IMR-90 (cell line): Measurements from ENCODE around the gene VPS25. TPM values are rescaled to one million over a fixed set of nuclear protein-coding genes. Genes with fewer than 3 reads are reported as not detected.

ENCODE experiments used
- ATAC-seq: fragments of 200-7000 bp; cut with Tn5 transposase; 2 replicates; pipeline ENCODE4 v1.9.1; 2020; ENCODE audit warnings: low read depth, mild to moderate bottlenecking, moderate library complexity
- BruUV-seq: library from RNA; stranded (reverse); fragments of 400-500 nt; replicated peaks from 2 replicates; lab custom pipeline; 2021; lab: Mats Ljungman, UMichigan
- CTCF ChIA-PET: fragments of 300-600 bp; formaldehyde crosslinking; extraction: SDS; loops from one replicate; lab custom pipeline; 2021; ENCODE audit warnings: antibody characterized with exemption; lab: Yijun Ruan, JAX
- POLR2A ChIA-PET: fragments of 300-600 bp; sonication (Branson Sonifier 250); formaldehyde crosslinking; loops from one replicate; lab custom pipeline; 2022; ENCODE audit warnings: antibody characterized with exemption; ENCODE audit not compliant: unreplicated experiment; lab: Charles Lee
- DNase-seq: peaks from one replicate; pipeline ENCODE4 v3.0.0; 2013
- H2AFZ ChIP-seq: replicated peaks from 2 replicates; pipeline ENCODE3; 2013; ENCODE audit warnings: low read length, mild to moderate bottlenecking; ENCODE audit not compliant: poor library complexity
- H2AK5ac ChIP-seq: 2 replicates; pipeline ENCODE4 v1.6.1; 2013; ENCODE audit warnings: low read depth, low read length, inconsistent platforms
- H2AK9ac ChIP-seq: replicated peaks from 2 replicates; pipeline ENCODE3; 2013; ENCODE audit warnings: mild to moderate bottlenecking, low read depth, low read length, moderate library complexity; ENCODE audit not compliant: poor library complexity
- H2BK120ac ChIP-seq: 2 replicates; pipeline ENCODE4 v1.6.1; 2013; ENCODE audit warnings: low read depth, low read length, inconsistent platforms
- H2BK15ac ChIP-seq: 3 replicates; pipeline ENCODE4 v1.6.1; 2013; ENCODE audit warnings: low read depth, low read length, inconsistent platforms
- H2BK20ac ChIP-seq: 2 replicates; pipeline ENCODE4 v1.6.1; 2013; ENCODE audit warnings: low read depth, mild to moderate bottlenecking, inconsistent platforms, low read length, moderate library complexity
- H2BK5ac ChIP-seq: 2 replicates; pipeline ENCODE4 v1.6.1; 2013; ENCODE audit warnings: mild to moderate bottlenecking, low read depth, low read length, inconsistent platforms; ENCODE audit not compliant: poor library complexity, severe bottlenecking
- H3K14ac ChIP-seq: replicated peaks from 2 replicates; pipeline ENCODE4 v1.6.1; 2013; ENCODE audit warnings: low read depth, low read length, inconsistent platforms
- H3K18ac ChIP-seq: 2 replicates; pipeline ENCODE4 v1.6.1; 2013; ENCODE audit warnings: low read depth, low read length, control low read depth
- H3K23ac ChIP-seq: 2 replicates; pipeline ENCODE4 v1.6.1; 2013; ENCODE audit warnings: low read depth, low read length, inconsistent platforms
- H3K27ac ChIP-seq: 2 replicates; pipeline ENCODE4 v1.5.1; 2013; ENCODE audit warnings: mild to moderate bottlenecking, control low read depth, low read length; ENCODE audit not compliant: insufficient read depth
- H3K27me3 ChIP-seq: 2 replicates; pipeline ENCODE4 v1.6.1; 2013; ENCODE audit warnings: low read length; ENCODE audit not compliant: control insufficient read depth, insufficient read depth
- H3K36me3 ChIP-seq: 2 replicates; pipeline ENCODE4 v1.6.1; 2013; ENCODE audit warnings: low read length, mixed read lengths; ENCODE audit not compliant: control insufficient read depth, insufficient read depth
- H3K4ac ChIP-seq: 2 replicates; pipeline ENCODE4 v1.6.1; 2013; ENCODE audit warnings: low read depth, low read length, inconsistent platforms
- H3K4me1 ChIP-seq: 2 replicates; pipeline ENCODE4 v1.6.1; 2013; ENCODE audit warnings: low read length, mixed read lengths; ENCODE audit not compliant: control insufficient read depth, insufficient read depth
- H3K4me2 ChIP-seq: 2 replicates; pipeline ENCODE4 v1.6.1; 2013; ENCODE audit warnings: low read depth, mild to moderate bottlenecking, control low read depth, low read length, moderate library complexity
- H3K4me3 ChIP-seq: 2 replicates; pipeline ENCODE4 v1.5.1; 2013; ENCODE audit warnings: low read depth, mild to moderate bottlenecking, control low read depth, low read length, moderate library complexity; ENCODE audit not compliant: insufficient read depth
- H3K56ac ChIP-seq: 2 replicates; pipeline ENCODE4 v1.6.1; 2013; ENCODE audit warnings: low read length, inconsistent platforms; ENCODE audit not compliant: insufficient read depth; ENCODE audit errors: extremely low read depth
- H3K79me1 ChIP-seq, 2 experiments: 2 replicates each; pipeline ENCODE4 v1.6.1; 2013; ENCODE audit warnings: low read length in 2 of 2, inconsistent platforms in 1 of 2, low read depth in 1 of 2
- H3K9ac ChIP-seq: 2 replicates; pipeline ENCODE4 v1.6.1; 2013; ENCODE audit warnings: low read depth, low read length, control low read depth
- H3K9me1 ChIP-seq: 2 replicates; pipeline ENCODE4 v1.6.1; 2013; ENCODE audit warnings: low read length, inconsistent platforms; ENCODE audit not compliant: insufficient read depth
- H3K9me3 ChIP-seq: 2 replicates; pipeline ENCODE4 v1.6.1; 2013; ENCODE audit warnings: low read length; ENCODE audit not compliant: control insufficient read depth, insufficient read depth
- H4K20me1 ChIP-seq: 2 replicates; pipeline ENCODE4 v1.6.1; 2013; ENCODE audit warnings: low read length, inconsistent platforms; ENCODE audit not compliant: insufficient read depth
- H4K5ac ChIP-seq: 2 replicates; pipeline ENCODE4 v1.6.1; 2013; ENCODE audit warnings: mild to moderate bottlenecking, low read depth, low read length, control low read depth
- H4K8ac ChIP-seq, 2 experiments: 2 replicates each; pipeline ENCODE4 v1.6.1; 2013; ENCODE audit warnings: low read depth in 2 of 2, low read length in 2 of 2, control low read depth in 1 of 2, inconsistent platforms in 1 of 2
- H4K91ac ChIP-seq: 2 replicates; pipeline ENCODE4 v1.6.1; 2013; ENCODE audit warnings: low read depth, low read length, inconsistent platforms; ENCODE audit not compliant: insufficient read depth
- BHLHE40 ChIP-seq: fragments of 150-350 bp; IDR thresholded peaks from 2 replicates; pipeline ENCODE4 v1.6.1; 2016; ENCODE audit warnings: mild to moderate bottlenecking, low read depth, low read length
- CEBPB ChIP-seq: IDR thresholded peaks from 2 replicates; pipeline ENCODE4 v1.6.1; 2012; ENCODE audit warnings: low read depth, low read length, improper control_type of control experiment
- CHD1 ChIP-seq: IDR thresholded peaks from 2 replicates; pipeline ENCODE4 v1.6.1; 2012; ENCODE audit warnings: low read depth, low read length, improper control_type of control experiment
- CTCF ChIP-seq: conservative IDR thresholded peaks from 2 replicates; pipeline ENCODE4 v1.5.1; 2012; ENCODE audit warnings: mild to moderate bottlenecking, low read depth, low read length, improper control_type of control experiment
- ELK1 ChIP-seq: fragments of 150-350 bp; IDR thresholded peaks from 2 replicates; pipeline ENCODE4 v1.6.1; 2016; ENCODE audit warnings: low read depth, mild to moderate bottlenecking, low read length, moderate library complexity, borderline replicate concordance
- FOS ChIP-seq: fragments of 150-350 bp; IDR thresholded peaks from 2 replicates; pipeline ENCODE4 v1.6.1; 2016; ENCODE audit warnings: low read depth, low read length
- MAFK ChIP-seq: IDR thresholded peaks from 2 replicates; pipeline ENCODE4 v1.6.1; 2012; ENCODE audit warnings: low read depth, low read length, improper control_type of control experiment
- MAZ ChIP-seq: IDR thresholded peaks from 2 replicates; pipeline ENCODE4 v1.6.1; 2012; ENCODE audit warnings: low read depth, mild to moderate bottlenecking, low read length, improper control_type of control experiment, moderate library complexity, borderline replicate concordance
- MXI1 ChIP-seq: IDR thresholded peaks from 2 replicates; pipeline ENCODE4 v1.6.1; 2012; ENCODE audit warnings: low read depth, mild to moderate bottlenecking, low read length, moderate library complexity, borderline replicate concordance
- NFE2L2 ChIP-seq: fragments of 150-350 bp; IDR thresholded peaks from 2 replicates; pipeline ENCODE4 v1.6.1; 2016; ENCODE audit warnings: low read depth, mild to moderate bottlenecking, low read length
- POLR2A ChIP-seq: IDR thresholded peaks from 2 replicates; pipeline ENCODE4 v1.6.1; 2012; ENCODE audit warnings: mild to moderate bottlenecking, low read depth, low read length
- RAD21 ChIP-seq: IDR thresholded peaks from 2 replicates; pipeline ENCODE4 v1.6.1; 2012; ENCODE audit warnings: low read length, improper control_type of control experiment
- RCOR1 ChIP-seq: IDR thresholded peaks from 2 replicates; pipeline ENCODE4 v1.6.1; 2012; ENCODE audit warnings: mild to moderate bottlenecking, low read length, improper control_type of control experiment; ENCODE audit not compliant: insufficient replicate concordance
- RFX5 ChIP-seq: IDR thresholded peaks from 2 replicates; pipeline ENCODE4 v1.8.0; 2012; ENCODE audit warnings: low read depth, mild to moderate bottlenecking, low read length, moderate library complexity
- SMC3 ChIP-seq: fragments of 150-350 bp; IDR thresholded peaks from 2 replicates; pipeline ENCODE4 v1.6.1; 2016; ENCODE audit warnings: low read depth, mild to moderate bottlenecking, antibody characterized with exemption, low read length, moderate library complexity
- USF2 ChIP-seq: fragments of 150-350 bp; IDR thresholded peaks from 2 replicates; pipeline ENCODE4 v1.6.1; 2017; ENCODE audit warnings: mild to moderate bottlenecking, antibody characterized with exemption, low read length, low read depth
- WGBS, 2 experiments: methylation state at CpG; one replicate each; pipeline versions ENCODE4 v1.1.5 to v1.1.7; 2013; ENCODE audit warnings: missing lambda C conversion rate in 2 of 2; ENCODE audit not compliant: insufficient read length in 1 of 2; ENCODE audit errors: extremely low coverage in 2 of 2; 5-methylcytosine and 5-hydroxymethylcytosine counted together
- dilution Hi-C: fragments of 300-500 bp; cut with HindIII; formaldehyde crosslinking; loops from one replicate; pipeline ENCODE4 v1.14.3; 2018; ENCODE audit warnings: low sequenced_read_pairs; ENCODE audit not compliant: unreplicated experiment
- in situ Hi-C: fragments of 300-500 bp; cut with MboI; formaldehyde crosslinking; loops from 3 replicates; pipeline ENCODE4 v1.14.3; 2019; ENCODE audit warnings: low sequenced_read_pairs, inconsistent platforms, mixed read lengths
- intact Hi-C: fragments of 100-400 bp; cut with micrococcal nuclease; formaldehyde crosslinking; loops from 2 replicates; pipeline ENCODE4 v1.10.0; 2022
- polyA plus RNA-seq, 3 experiments: library from polyadenylated mRNA; depleted of rRNA; stranded (reverse); fragments of >200 nt; gene quantifications; 2 replicates each; pipeline ENCODE4 v1.2.3, GENCODE V29; 2012; ENCODE audit warnings: low replicate concordance in 1 of 3
- total RNA-seq: library from RNA; depleted of rRNA; stranded (reverse); fragments of >200 nt; gene quantifications from 2 replicates; pipeline ENCODE4 v1.2.3, GENCODE V29; 2012

The VPS25 gene
- total and polyA plus RNA-seq, 2 of the 4 experiments (the other 2 are of a cell fraction): 71.3 to 130 TPM

GRCh38 chr17:42795465-42795864 is 22.2 kb downstream of the VPS25 start:
- Histone ChIP-seq H3K9me1 (peaks cover 19% of the 10 kb centered on the region), H3K56ac (no peak overlapping the region), H3K4me3 (no peak overlapping the region), H3K27me3 (no peaks in the 10 kb centered on the region), H4K91ac (no peak overlapping the region), H3K36me3 (peaks cover 4% of the 10 kb centered on the region; the same call in 1 of the 2 replicates), H3K23ac (no peak overlapping the region), H4K20me1 (no peaks in the 10 kb centered on the region), H2AFZ (no peak overlapping the region), H2BK15ac (no peak overlapping the region), H2BK20ac (no peak overlapping the region), H3K27ac (no peak overlapping the region), H3K9me3 (no peaks in the 10 kb centered on the region), H2AK5ac (no peak overlapping the region), H4K5ac (no peak overlapping the region), H3K4me1 (peaks cover 7% of the 10 kb centered on the region), H2AK9ac (peak overlapping the region; percentile 57), H3K79me1 (peaks cover 20 to 39% of the 10 kb centered on the region in 2 experiments), H4K8ac (no peak overlapping the region), H3K9ac (no peak overlapping the region), H3K4me2 (no peak overlapping the region), H2BK120ac (no peak overlapping the region), H3K14ac (no peak overlapping the region), H2BK5ac (no peak overlapping the region), H3K4ac (no peak overlapping the region), H3K18ac (no peak overlapping the region)
- TF ChIP-seq MAFK (no peak), CTCF (no peak), BHLHE40 (no peak), CEBPB (no peak), ELK1 (no peak), RCOR1 (no peak), SMC3 (no peak), NFE2L2 (no peak), RFX5 (no peak), FOS (no peak), MAZ (no peak), CHD1 (no peak), USF2 (no peak), RAD21 (no peak), POLR2A (no peak), MXI1 (no peak)
- ChIA-PET POLR2A (interaction anchor here (1.0 kb wide), 1 partner anchor 29 kb away, joined by 3 read pairs; the partner anchor contains the start of gene BECN1), CTCF (no interaction called here)
- DNase-seq (no peak), ATAC-seq (no peak)
- 97% methylated on average over 9 of the region's 10 CpGs; no CpG with 5 or more reads in 1 of the 2 experiments for WGBS, 2 experiments
- BruUV-seq: no TSS peak
- intact Hi-C loops (no loop called here), in situ Hi-C loops (no loop called here), dilution Hi-C loops (no loop called here)
